Superior temporal gyrus (tissue), 1 donor: ENCODE measurements around the gene LGALS9.

ENCODE experiments used
- DNase-seq: peaks from one replicate; pipeline ENCODE4 v3.0.0-alpha.2; 2016; ENCODE audit errors: extremely low spot score

LGALS9 gene

GRCh38 chr17:27630607-27631410 is at the start of gene LGALS9:
Gene LGALS9, plus strand, starts transcription at chr17:27631188. Its CDS starts 78 bp downstream, at chr17:27631266.
- DNase-seq, result no peak

GRCh38 chr17:27582696-27583095 is 48.3 kb upstream of the LGALS9 start:
- DNase-seq, result no peak

- no peak for DNase-seq
These were observed 45.8 kb upstream of the LGALS9 start for GRCh38 chr17:27585153-27585681.

DNA sequence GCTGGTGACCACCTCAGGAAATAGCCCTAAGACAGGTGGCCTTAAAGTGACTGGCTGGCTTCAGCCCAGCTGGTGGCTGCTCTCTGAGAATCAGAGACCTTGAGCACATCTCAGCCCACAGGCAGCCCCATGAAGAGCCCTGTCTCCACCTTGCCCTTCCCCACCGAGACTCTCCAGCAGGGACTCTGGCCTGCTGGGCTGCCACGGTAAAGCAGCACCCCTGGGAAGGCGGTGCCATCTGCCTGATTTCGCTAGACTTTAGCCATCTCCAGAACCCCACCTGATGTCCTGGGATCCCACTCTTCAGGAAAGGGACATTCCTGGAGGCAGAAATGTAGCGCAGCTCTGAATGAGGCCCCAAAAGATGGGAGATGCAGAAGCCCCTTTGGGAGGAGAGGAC is 45.2 kb upstream of the LGALS9 start:
- no peak for DNase-seq

DNA sequence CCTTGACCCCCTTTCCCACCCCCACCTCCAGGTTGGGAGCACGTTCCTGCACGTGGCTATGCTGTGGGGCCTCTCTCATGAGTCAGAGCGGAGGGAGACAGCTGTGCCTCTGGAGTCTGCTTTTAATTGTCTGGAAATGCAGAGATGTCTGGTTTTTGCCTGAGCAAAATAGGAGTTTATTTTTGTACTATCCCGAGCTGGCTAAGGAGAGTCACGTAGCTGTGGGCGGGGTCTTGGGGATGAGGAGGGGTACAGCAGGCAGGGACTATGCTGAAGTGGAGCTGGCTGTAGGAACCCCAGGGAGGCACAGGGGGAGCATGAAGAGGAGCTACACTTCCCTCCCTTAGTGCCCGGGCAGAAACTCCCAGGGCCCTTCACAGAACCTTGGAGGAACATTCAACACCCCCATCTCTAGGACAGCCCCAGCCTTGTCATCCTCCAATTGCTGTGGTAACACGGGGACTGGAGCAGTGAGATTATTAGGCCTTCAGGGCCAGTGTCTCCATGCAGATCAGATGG is 44.7 kb upstream of the LGALS9 start:
- no peak for DNase-seq

GRCh38 chr17:27588354-27588753 is 42.6 kb upstream of the LGALS9 start:
- DNase-seq, result no peak

DNA sequence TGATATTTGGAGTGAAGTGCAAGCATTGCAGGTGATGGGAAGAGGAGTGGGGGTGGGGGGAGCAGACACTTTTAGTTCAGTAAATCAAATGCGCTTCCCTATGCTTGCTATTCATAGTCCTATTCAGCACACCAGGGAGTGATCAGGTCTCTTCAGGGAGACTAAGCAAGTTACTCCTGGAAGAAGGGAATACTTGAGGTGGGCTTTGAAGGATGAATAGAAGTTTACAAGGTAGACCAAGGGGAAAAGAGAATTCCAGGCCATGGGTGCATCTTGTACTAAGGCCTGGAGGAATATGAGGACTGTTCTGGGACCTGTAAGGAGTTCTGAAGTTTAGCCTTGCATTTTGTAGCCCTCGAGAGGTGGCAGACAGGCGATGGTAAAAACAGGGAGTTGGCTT is 40.1 kb upstream of the LGALS9 start:
- DNase-seq, result no peak

- DNase-seq, result no peak
These were observed 39.0 kb upstream of the LGALS9 start for GRCh38 chr17:27591986-27592385.

GRCh38 chr17:27593232-27593856 is 37.6 kb upstream of the LGALS9 start:
- no peak for DNase-seq

GRCh38 chr17:27593857-27594255 is 37.1 kb upstream of the LGALS9 start:
- DNase-seq, result no peak

GRCh38 chr17:27595208-27595607 is 35.8 kb upstream of the LGALS9 start:
- DNase-seq, result no peak

- no peak for DNase-seq
These were observed 34.9 kb upstream of the LGALS9 start for GRCh38 chr17:27596096-27596495.

DNA sequence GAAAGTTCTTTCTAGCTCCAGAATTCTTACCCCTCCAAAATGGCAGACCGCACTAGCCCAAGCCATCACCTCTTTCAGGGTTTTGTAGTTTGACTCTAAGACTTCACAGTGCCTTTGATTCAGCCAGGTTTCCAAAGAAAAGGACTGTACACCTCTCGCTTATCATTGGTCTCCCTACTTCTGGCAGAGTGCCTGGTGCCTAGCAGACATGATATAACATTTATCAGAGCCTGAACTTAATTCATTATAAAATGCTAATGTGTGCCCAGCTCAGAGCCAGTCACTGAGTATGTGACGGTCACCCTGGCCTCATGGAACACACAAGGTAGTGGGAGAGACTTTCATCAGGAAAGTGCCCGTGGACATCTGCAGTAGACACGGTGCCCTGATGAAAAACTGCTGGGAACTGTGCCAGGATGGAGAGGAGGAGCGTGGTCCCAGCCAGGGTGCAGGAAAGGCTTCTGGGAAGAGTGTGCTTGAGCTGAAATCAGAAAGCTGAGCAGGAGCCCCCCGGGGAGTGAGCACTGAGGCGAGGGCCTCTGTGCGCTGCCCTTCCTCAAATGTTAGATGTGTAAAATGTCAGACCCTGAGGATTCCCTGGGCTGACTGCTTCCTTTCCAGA is 34.3 kb upstream of the LGALS9 start:
- DNase-seq, result no peak

DNA sequence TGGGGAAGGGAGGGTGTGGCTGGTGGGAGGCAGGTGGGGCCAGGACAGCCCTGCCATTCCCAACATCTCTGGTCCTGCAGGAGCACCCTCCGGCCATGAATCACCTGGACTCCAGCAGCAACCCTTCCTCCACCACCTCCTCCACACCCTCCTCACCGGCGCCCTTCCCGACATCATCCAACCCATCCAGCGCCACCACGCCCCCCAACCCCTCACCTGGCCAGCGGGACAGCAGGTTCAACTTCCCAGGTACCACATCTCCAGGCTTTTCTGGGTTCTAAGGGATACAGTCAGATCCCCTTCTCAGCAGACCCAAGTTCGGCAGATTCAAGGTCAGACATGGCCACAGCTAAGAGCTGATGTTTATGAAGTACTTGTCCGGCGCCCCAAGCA is 33.8 kb upstream of the LGALS9 start:
- no peak for DNase-seq

- DNase-seq, result no peak
These were observed 33.1 kb upstream of the LGALS9 start for GRCh38 chr17:27597783-27598320.

- DNase-seq, result no peak
These were observed 32.5 kb upstream of the LGALS9 start for GRCh38 chr17:27598337-27599050.

DNA sequence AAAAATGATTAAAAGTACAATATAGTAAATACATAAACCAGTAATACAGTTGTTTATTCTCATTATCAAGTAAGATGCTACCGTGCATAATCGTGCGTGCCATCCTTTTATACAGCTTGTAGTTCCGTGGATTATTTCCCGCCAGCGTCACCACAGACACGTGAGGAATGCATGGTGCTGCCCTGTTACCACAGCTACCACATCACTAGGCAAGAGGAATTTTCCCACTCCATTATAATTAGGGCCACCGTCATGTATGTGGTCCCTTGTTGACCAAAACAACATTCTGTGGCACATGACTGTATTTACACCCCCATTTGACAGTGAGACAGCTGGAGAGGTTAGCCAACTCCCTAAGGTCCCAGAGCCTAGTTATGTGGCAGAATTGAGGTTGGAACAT is 30.5 kb upstream of the LGALS9 start:
- DNase-seq, result no peak

- DNase-seq, result peak; percentile 97
These were observed 29.7 kb upstream of the LGALS9 start for GRCh38 chr17:27601069-27601974.

GRCh38 chr17:27601975-27602302 is 29.0 kb upstream of the LGALS9 start:
- DNase-seq, result no peak

GRCh38 chr17:27602721-27603420 is 28.1 kb upstream of the LGALS9 start:
- DNase-seq, result peak; percentile 85
